Endothelial cell of umbilical vein (primary cell): ENCODE data around the gene PNPLA6. TPM values are rescaled to one million over a fixed set of nuclear protein-coding genes. Genes with fewer than 3 reads are reported as not detected.

Experiments
- BruUV-seq: library from RNA; stranded (reverse); fragments of 400-500 nt; replicated peaks from 2 replicates; lab custom pipeline; 2021; lab: Mats Ljungman, UMichigan
- CTCF ChIA-PET: fragments of 300-600, 350-600 bp; sonication (Branson Sonifier 250); formaldehyde crosslinking; loops from one replicate; lab custom pipeline; 2021; ENCODE audit warnings: antibody characterized with exemption, inconsistent platforms; lab: Charles Lee
- POLR2A ChIA-PET: fragments of 300-600, 350-600 bp; sonication (Branson Sonifier 250); formaldehyde crosslinking; loops from one replicate; lab custom pipeline; 2021; ENCODE audit warnings: antibody characterized with exemption, inconsistent platforms; lab: Charles Lee
- DNase-seq: peaks from one replicate; pipeline ENCODE4 v3.0.0-alpha.2; 2011; ENCODE audit warnings: low read depth, low spot score
- FAIRE-seq: peaks from 2 replicates; lab custom pipeline; 2011; peaks lifted over from hg19 to GRCh38; lab: Jason Lieb, UNC
- H2AFZ ChIP-seq: 2 replicates; pipeline ENCODE4 v1.6.0; 2012; ENCODE audit warnings: low read depth, low read length, control low read depth, inconsistent platforms
- H3K27ac ChIP-seq: 2 replicates; pipeline ENCODE4 v1.5.1; 2011; ENCODE audit warnings: low read depth, mild to moderate bottlenecking, control low read depth, low read length, moderate library complexity; ENCODE audit not compliant: insufficient read depth
- H3K27me3 ChIP-seq, 2 experiments: 2 replicates each; pipeline versions ENCODE4 v1.6.0 to v1.6.1; 2011; ENCODE audit warnings: low read length in 2 of 2, mixed read lengths in 1 of 2; ENCODE audit not compliant: control insufficient read depth in 2 of 2, insufficient read depth in 2 of 2
- H3K36me3 ChIP-seq, 2 experiments: 2 replicates in 1 of 2; 3 replicates in 1 of 2; pipeline ENCODE4 v1.5.1; 2011; ENCODE audit warnings: low read length in 2 of 2, mild to moderate bottlenecking in 1 of 2, moderate library complexity in 1 of 2; ENCODE audit not compliant: control insufficient read depth in 2 of 2, insufficient read depth in 2 of 2; ENCODE audit errors: extremely low read depth in 1 of 2
- H3K4me1 ChIP-seq: 3 replicates; pipeline ENCODE4 v1.5.1; 2011; ENCODE audit warnings: mild to moderate bottlenecking, low read length; ENCODE audit not compliant: control insufficient read depth, insufficient read depth; ENCODE audit errors: extremely low read depth
- H3K4me2 ChIP-seq: 2 replicates; pipeline ENCODE4 v1.6.1; 2011; ENCODE audit warnings: low read length, control low read depth, mixed read lengths; ENCODE audit not compliant: insufficient read depth
- H3K4me3 ChIP-seq, 3 experiments: fragments of 200-600 bp in 1 of 3; sonication (generic), shearing (Covaris generic) in 1 of 3; replicated peaks in 1 of 3; 2 replicates each; pipeline ENCODE4 v1.5.1; 2011 to 2016; ENCODE audit warnings: control low read depth in 3 of 3, low read length in 3 of 3, mild to moderate bottlenecking in 2 of 3, inconsistent platforms in 1 of 3, low read depth in 1 of 3, moderate library complexity in 1 of 3; ENCODE audit not compliant: insufficient read depth in 1 of 3
- H3K79me2 ChIP-seq: 2 replicates; pipeline ENCODE4 v1.6.0; 2012; ENCODE audit warnings: low read length, inconsistent platforms; ENCODE audit not compliant: control insufficient read depth, insufficient read depth
- H3K9ac ChIP-seq: replicated peaks from 2 replicates; pipeline ENCODE3; 2011; ENCODE audit warnings: low read length, control low read depth; ENCODE audit not compliant: insufficient read depth; ENCODE audit errors: extremely low read depth
- H3K9me1 ChIP-seq: replicated peaks from 3 replicates; pipeline ENCODE4 v1.6.0; 2011; ENCODE audit warnings: mild to moderate bottlenecking, low read length; ENCODE audit not compliant: control insufficient read depth, insufficient read depth; ENCODE audit errors: extremely low read depth
- H3K9me3 ChIP-seq: replicated peaks from 2 replicates; pipeline ENCODE4 v1.5.1; 2012; ENCODE audit warnings: low read length, inconsistent platforms; ENCODE audit not compliant: control insufficient read depth, insufficient read depth
- H4K20me1 ChIP-seq: replicated peaks from 2 replicates; pipeline ENCODE3; 2011; ENCODE audit warnings: mild to moderate bottlenecking, low read length; ENCODE audit not compliant: control insufficient read depth, insufficient read depth; ENCODE audit errors: extremely low read depth
- CTCF ChIP-seq, 2 donors: IDR thresholded peaks; 1 replicate in 1 of 2; 2 replicates in 1 of 2; pipeline ENCODE4 v1.5.1; 2011; ENCODE audit warnings: low read length in 2 of 2, mild to moderate bottlenecking in 2 of 2, moderate library complexity in 2 of 2, control low read depth in 1 of 2, inconsistent platforms in 1 of 2, low read depth in 1 of 2; ENCODE audit not compliant: insufficient read depth in 1 of 2; ENCODE audit errors: extremely low read depth in 1 of 2
- EZH2 ChIP-seq: IDR thresholded peaks from 2 replicates; pipeline ENCODE4 v1.6.1; 2012; ENCODE audit warnings: borderline replicate concordance, low read depth, mild to moderate bottlenecking, moderate library complexity, low read length, inconsistent platforms; ENCODE audit not compliant: severe bottlenecking
- FOS ChIP-seq: IDR thresholded peaks from 2 replicates; pipeline ENCODE4 v1.6.1; 2011; ENCODE audit warnings: mild to moderate bottlenecking, low read length, moderate library complexity, borderline replicate concordance; ENCODE audit not compliant: insufficient read depth
- GATA2 ChIP-seq: IDR thresholded peaks from 2 replicates; pipeline ENCODE4 v1.7.0; 2011; ENCODE audit warnings: low read depth, mild to moderate bottlenecking, moderate library complexity, mixed read lengths, low read length; ENCODE audit not compliant: insufficient read length, insufficient read depth
- JUN ChIP-seq: IDR thresholded peaks from 2 replicates; pipeline ENCODE4 v1.6.1; 2011; ENCODE audit warnings: borderline replicate concordance, low read depth; ENCODE audit not compliant: insufficient read length, insufficient read depth
- MYC ChIP-seq: IDR thresholded peaks from one replicate; pipeline ENCODE4 v1.6.1; 2011; ENCODE audit warnings: mild to moderate bottlenecking, low read depth, low read length
- POLR2A ChIP-seq: IDR thresholded peaks from 2 replicates; pipeline ENCODE4 v1.6.1; 2012; ENCODE audit warnings: low read depth, mild to moderate bottlenecking, control low read depth, low read length
- POLR2AphosphoS5 ChIP-seq: IDR thresholded peaks from 2 replicates; pipeline ENCODE4 v1.6.1; 2012; ENCODE audit warnings: low read depth, mild to moderate bottlenecking, control low read depth, low read length, moderate library complexity; ENCODE audit not compliant: insufficient read depth
- dilution Hi-C: fragments of 300-500 bp; cut with MboI; formaldehyde crosslinking; loops from one replicate; pipeline ENCODE4 v1.15.0; 2019; ENCODE audit warnings: low sequenced_read_pairs; ENCODE audit not compliant: extremely low pct_ligation_motif_present
- intact Hi-C: fragments of 100-400 bp; cut with micrococcal nuclease; formaldehyde crosslinking; loops from one replicate; pipeline ENCODE4 v1.10.0; 2022
- polyA plus RNA-seq, 4 experiments: library from polyadenylated mRNA; depleted of rRNA in 3 of 4; stranded (reverse) in 3 of 4; unstranded in 1 of 4; fragments of >200 nt; gene quantifications; 2 replicates each; pipeline versions ENCODE4 v1.2.1 to v1.2.3, GENCODE V29; 2011 to 2012; ENCODE audit warnings: missing spikeins in 1 of 4
- total RNA-seq: library from RNA; stranded (reverse); gene quantifications from 2 replicates; pipeline ENCODE4 v1.2.3, GENCODE V29; 2021
- TF ChIP-seq, protein P1 (sequence below): IDR thresholded peaks from 2 replicates; pipeline ENCODE4 v1.6.1; 2011; ENCODE audit not compliant: insufficient read depth, insufficient read length

The PNPLA6 gene
- total and polyA plus RNA-seq, 2 donors (not counting 3 experiments of a cell fraction or from before 2014, with no cell fraction given), result 106 to 164 TPM

GRCh38 chr19:7528192-7528519 lies 7.4 kb upstream of the PNPLA6 start:
- no peaks in the 10 kb centered on the region for H3K27me3 ChIP-seq
- DNase-seq (no peak), FAIRE-seq (no peak)
- H3K4me1 ChIP-seq, result peaks cover 6% of the 10 kb centered on the region
- H4K20me1 ChIP-seq, result no peaks in the 10 kb centered on the region
- no peaks in the 10 kb centered on the region for H3K9me1 ChIP-seq
- H3K4me3 ChIP-seq, result no peak overlapping the region
- CTCF ChIA-PET, result no interaction called here
- dilution Hi-C loops, result no loop called here
- TF ChIP-seq FOS (no peak), JUN (no peak), CTCF (IDR thresholded peaks at IDR 0.05; ENCODE audit: extremely low read depth in 1 of 2, insufficient read depth in 1 of 2, low read depth in 1 of 2, low read length in 2 of 2) (no peak), MYC (no peak), EZH2 (no peak), GATA2 (no peak), POLR2AphosphoS5 (no peak), POLR2A (no peak)
- TF ChIP-seq, protein P1, sequence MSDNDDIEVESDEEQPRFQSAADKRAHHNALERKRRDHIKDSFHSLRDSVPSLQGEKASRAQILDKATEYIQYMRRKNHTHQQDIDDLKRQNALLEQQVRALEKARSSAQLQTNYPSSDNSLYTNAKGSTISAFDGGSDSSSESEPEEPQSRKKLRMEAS, result no peak
- peak overlapping the region; percentile 6 for H3K27ac ChIP-seq
- intact Hi-C loops, result no loop called here
- H3K4me2 ChIP-seq, result no peak overlapping the region
- H3K9ac ChIP-seq, result no peak overlapping the region
- no peak overlapping the region for H2AFZ ChIP-seq
- POLR2A ChIA-PET, result no interaction called here
- H3K36me3 ChIP-seq, result peaks cover 3 to 11% of the 10 kb centered on the region in 2 experiments
- no TSS peak for BruUV-seq
- peaks cover 2% of the 10 kb centered on the region for H3K79me2 ChIP-seq
- no peaks in the 10 kb centered on the region for H3K9me3 ChIP-seq
